GM10847 (cell line): Measurements from ENCODE around the gene TEX11.

ENCODE experiments used
- POLR2A ChIP-seq: IDR thresholded peaks from 2 replicates; pipeline ENCODE4 v1.6.1; 2011; ENCODE audit not compliant: insufficient read length; ENCODE audit errors: extremely low read depth

TEX11 gene

GRCh38 chrX:70505451-70505841 is 403.1 kb downstream of the TEX11 start:
- TF ChIP-seq POLR2A: no peak

DNA sequence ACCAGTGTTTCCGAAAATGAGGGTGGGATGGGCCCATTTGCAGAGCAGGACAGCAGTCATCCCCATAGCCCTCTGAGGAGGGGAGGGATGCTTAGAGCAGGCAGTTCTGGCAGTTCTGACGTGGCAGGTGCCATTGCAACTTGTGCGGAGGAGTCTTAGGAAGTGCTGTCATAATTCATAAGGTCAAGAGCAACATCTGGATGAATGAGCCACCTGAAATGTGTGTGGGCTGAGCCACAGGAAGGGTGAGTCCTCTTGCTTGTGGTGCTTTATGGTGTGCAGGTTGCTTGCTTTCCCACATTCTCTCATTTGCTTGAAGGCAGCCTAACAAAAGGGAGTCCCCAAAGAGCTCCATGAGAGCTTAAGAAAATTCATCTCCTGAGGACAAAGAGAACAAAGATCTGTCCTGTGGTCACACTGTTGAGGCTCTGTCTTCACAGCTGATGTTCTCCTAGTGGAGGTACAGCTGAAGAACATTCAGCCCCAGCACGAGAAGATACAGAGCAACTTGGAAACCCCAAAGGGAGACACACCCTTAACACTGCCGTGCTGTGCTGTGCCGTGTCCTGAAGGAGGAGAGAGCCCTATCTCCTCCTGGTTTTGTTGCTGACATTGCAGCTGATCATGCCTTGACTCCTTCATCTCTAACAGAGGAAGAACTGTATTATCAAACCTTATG is 403.6 kb downstream of the TEX11 start:
- TF ChIP-seq POLR2A: no peak

DNA sequence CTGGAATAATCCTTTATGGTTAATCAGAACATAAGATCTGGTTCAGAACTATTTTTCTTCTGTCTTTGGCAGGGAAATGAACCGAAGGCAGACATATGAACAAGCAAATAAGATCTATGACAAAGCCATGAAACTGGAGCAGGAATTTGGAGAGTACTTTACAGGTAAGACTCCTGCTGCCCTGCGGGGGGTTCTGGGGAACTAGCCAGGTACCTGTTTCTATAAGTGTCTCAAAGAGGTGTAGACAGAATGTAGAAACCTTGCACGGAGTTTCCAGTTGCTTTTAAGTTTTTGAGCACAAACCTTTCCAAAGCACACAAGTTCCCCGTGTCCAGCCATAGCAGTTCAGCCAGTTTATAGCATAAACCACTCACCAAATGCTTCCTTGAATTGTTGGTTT is 407.7 kb downstream of the TEX11 start:
- TF ChIP-seq POLR2A: no peak

- no peak for TF ChIP-seq POLR2A
Observed at GRCh38 chrX:70498129-70498528, 410.4 kb downstream of the TEX11 start.

GRCh38 chrX:70497026-70497425 is 411.5 kb downstream of the TEX11 start:
- TF ChIP-seq POLR2A: no peak

- no peak for TF ChIP-seq POLR2A
Observed at GRCh38 chrX:70496491-70496890, 412.0 kb downstream of the TEX11 start.

DNA sequence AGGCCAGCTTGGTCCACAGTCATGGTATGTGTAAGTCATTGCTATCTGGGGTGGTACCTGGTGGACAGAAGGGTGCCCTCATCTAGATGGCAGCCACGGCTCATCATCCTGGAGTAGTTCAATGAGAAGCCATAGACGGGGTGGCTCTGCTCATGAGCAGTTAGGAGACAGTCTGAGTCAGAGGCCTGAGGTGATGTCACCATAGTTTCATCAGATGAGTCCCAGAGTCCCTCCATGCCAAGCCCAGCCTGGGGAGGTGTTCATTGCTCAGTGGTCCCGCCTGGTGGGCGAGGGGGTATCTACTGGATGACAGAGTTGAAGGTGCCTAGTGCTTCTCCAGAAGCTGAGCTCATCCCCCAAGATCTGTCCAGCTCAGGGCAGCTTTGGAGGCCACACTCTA is 414.1 kb downstream of the TEX11 start:
- TF ChIP-seq POLR2A: no peak

GRCh38 chrX:70488856-70489255 is 419.7 kb downstream of the TEX11 start:
- no peak for TF ChIP-seq POLR2A

- TF ChIP-seq POLR2A: no peak
Observed at GRCh38 chrX:70485466-70485865, 423.0 kb downstream of the TEX11 start.

GRCh38 chrX:70482300-70482699 is 426.2 kb downstream of the TEX11 start:
- TF ChIP-seq POLR2A: no peak

DNA sequence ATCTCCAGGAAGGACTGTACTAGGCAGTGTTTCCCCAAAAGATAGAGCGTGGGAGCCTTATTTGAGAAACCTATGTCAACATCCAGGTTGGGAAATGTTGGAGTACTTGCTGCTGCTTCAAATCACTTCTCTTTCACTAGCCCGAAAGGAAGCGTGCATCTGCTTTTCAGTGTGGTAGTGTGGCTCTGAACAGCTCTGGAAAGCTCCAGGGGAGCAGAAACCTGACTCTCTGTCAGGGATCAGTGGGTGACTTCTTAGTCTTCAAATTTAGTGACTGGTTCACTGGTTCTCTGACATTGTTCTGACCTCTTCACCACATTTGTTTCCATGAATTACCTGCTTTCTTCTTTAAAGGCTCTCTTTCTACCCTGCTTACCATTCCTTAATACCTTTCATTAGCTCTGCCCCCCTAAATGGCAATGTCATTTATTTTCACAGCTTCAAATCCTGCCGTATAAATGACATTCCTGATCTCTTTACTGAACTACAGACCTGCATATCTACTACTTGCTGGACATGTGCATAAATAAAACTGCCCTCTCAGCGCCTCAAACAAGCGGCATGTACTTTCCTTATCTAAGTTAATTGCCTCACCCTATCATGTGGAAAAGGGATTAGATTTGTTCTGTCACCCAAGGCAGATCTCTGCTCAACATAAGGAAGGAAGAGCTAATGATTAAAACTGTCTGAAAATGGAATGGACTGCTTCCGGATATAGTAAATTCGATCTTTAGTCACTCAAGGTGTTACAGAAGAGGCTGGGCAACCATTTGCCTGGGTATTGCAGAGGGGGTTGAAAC is 426.8 kb downstream of the TEX11 start:
- no peak for TF ChIP-seq POLR2A

GRCh38 chrX:70480660-70481018 is 427.9 kb downstream of the TEX11 start:
- TF ChIP-seq POLR2A: no peak

DNA sequence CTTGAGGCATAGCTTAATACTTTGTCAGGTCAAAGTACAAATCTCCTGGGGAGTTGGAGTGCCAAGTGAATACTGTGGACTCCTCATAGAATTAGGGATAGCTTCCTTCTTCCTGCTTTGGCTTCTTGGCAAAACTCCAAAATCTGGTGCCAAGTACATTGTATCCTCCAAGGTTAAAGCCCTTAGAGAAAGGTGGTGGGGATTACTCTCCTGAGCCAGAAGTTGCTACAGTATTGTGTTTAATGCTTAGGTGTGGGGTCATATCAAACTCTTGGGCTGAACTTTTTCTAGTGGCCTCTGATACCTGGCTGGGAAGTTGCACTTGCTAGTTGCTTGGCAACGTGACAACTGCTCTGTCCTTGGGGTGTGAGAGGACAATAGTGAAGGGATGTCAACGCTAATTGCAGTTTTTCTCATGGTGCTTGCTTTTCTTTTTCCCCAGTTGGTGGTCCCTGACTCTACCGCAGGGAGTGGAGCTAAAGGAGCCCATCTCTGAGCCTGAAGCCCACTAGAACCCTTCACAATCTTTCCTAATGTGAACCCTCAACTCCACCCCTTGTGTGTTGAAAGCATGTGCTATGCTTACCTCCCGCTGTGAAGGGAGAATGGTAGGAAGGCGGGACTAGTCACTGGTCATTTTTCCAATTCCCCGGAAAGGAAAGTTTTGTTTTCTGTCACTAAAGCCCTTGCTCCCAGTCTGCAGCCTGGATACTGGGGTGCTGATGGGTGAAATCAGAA is 428.4 kb downstream of the TEX11 start:
- TF ChIP-seq POLR2A: no peak

GRCh38 chrX:70479247-70479921 is 429.1 kb downstream of the TEX11 start:
- TF ChIP-seq POLR2A: no peak
